Spleen (tissue), 3 donors: ENCODE data around the gene FGF5.

Experiments
- POLR2A ChIP-seq, 3 donors: fragments of 450-650 bp; IDR thresholded peaks; one replicate each; pipeline ENCODE4 v1.5.1; 2017; ENCODE audit warnings: antibody characterized with exemption in 3 of 3, mild to moderate bottlenecking in 1 of 3
- POLR2AphosphoS5 ChIP-seq, 3 donors: sonication (generic); formaldehyde crosslinking; IDR thresholded peaks; one replicate each; pipeline ENCODE4 v1.5.1; 2017; ENCODE audit warnings: antibody characterized with exemption in 3 of 3

DNA sequence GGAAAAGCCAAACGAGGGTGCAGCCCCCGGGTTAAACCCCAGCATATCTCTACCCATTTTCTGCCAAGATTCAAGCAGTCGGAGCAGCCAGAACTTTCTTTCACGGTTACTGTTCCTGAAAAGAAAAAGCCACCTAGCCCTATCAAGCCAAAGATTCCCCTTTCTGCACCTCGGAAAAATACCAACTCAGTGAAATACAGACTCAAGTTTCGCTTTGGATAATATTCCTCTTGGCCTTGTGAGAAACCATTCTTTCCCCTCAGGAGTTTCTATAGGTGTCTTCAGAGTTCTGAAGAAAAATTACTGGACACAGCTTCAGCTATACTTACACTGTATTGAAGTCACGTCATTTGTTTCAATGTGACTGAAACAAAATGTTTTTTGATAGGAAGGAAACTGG lies 20.0 kb downstream of the FGF5 start:
- TF ChIP-seq POLR2AphosphoS5 (IDR thresholded peaks at IDR 0.05) (no peak), POLR2A (IDR thresholded peaks at IDR 0.05) (no peak)
